Type B pancreatic cell (in vitro differentiated cells): ENCODE results near the gene HSD17B14. TPM values are rescaled to one million over a fixed set of nuclear protein-coding genes. Genes with fewer than 3 reads are reported as not detected.

ENCODE experiments used
- DNase-seq: peaks from one replicate; pipeline ENCODE4 v3.0.0; 2021; ENCODE audit warnings: mixed read lengths; ENCODE audit not compliant: unreplicated experiment; ENCODE audit errors: extremely low spot score
- H3K27ac Mint-ChIP-seq: 2 replicates; pipeline ENCODE4 v1.8.0; 2021; ENCODE audit warnings: mild to moderate bottlenecking, mixed read lengths
- H3K27me3 Mint-ChIP-seq: 2 replicates; pipeline ENCODE4 v1.8.0; 2021; ENCODE audit warnings: mixed read lengths
- H3K36me3 Mint-ChIP-seq: 2 replicates; pipeline ENCODE4 v1.8.0; 2021; ENCODE audit warnings: mixed read lengths
- H3K4me1 Mint-ChIP-seq: one replicate; pipeline ENCODE4 v1.8.0; 2021; ENCODE audit warnings: mixed read lengths; ENCODE audit not compliant: unreplicated experiment
- H3K4me3 Mint-ChIP-seq: 2 replicates; pipeline ENCODE4 v1.8.0; 2021; ENCODE audit warnings: mild to moderate bottlenecking, mixed read lengths
- H3K9me3 Mint-ChIP-seq: 2 replicates; pipeline ENCODE4 v1.8.0; 2021; ENCODE audit warnings: mixed read lengths
- CTCF ChIP-seq: fragments of 200-600 bp; sonication (generic); conservative IDR thresholded peaks from 2 replicates; pipeline ENCODE4 v1.5.0; 2021; ENCODE audit warnings: antibody characterized with exemption, mild to moderate bottlenecking
- total RNA-seq: library from RNA; stranded (reverse); gene quantifications from 2 replicates; pipeline ENCODE4 v1.2.1, GENCODE V29; 2021; ENCODE audit warnings: low replicate concordance

Gene HSD17B14
- total RNA-seq, 1 donor from 2014 or later, result 12.9 TPM

- Mint-ChIP-seq H3K27ac (peak overlapping the region; percentile 95), H3K9me3 (no peaks in the 10 kb centered on the region), H3K27me3 (no peaks in the 10 kb centered on the region), H3K4me1 (peaks cover 32% of the 10 kb centered on the region), H3K36me3 (peaks cover 3% of the 10 kb centered on the region), H3K4me3 (peak overlapping the region; percentile 89)
- TF ChIP-seq CTCF, result peak; percentile 31
- DNase-seq, result no peak
These were observed 23.0 kb downstream of the HSD17B14 start for GRCh38 chr19:48813123-48813913.

- Mint-ChIP-seq H3K27ac (peak overlapping the region; percentile 95), H3K27me3 (no peaks in the 10 kb centered on the region), H3K36me3 (peaks cover 3% of the 10 kb centered on the region), H3K9me3 (no peaks in the 10 kb centered on the region), H3K4me3 (peak overlapping the region; percentile 89), H3K4me1 (peaks cover 35% of the 10 kb centered on the region)
- TF ChIP-seq CTCF, result peak; percentile 14
- peak; percentile 85 for DNase-seq
These were observed 24.0 kb downstream of the HSD17B14 start for GRCh38 chr19:48812094-48812929.

GRCh38 chr19:48810151-48810550 is 26.1 kb downstream of the HSD17B14 start:
- DNase-seq, result no peak
- Mint-ChIP-seq H3K27ac (peak overlapping the region; percentile 84), H3K36me3 (peaks cover 4% of the 10 kb centered on the region), H3K4me3 (peak overlapping the region; percentile 85), H3K9me3 (no peaks in the 10 kb centered on the region), H3K4me1 (peaks cover 36% of the 10 kb centered on the region), H3K27me3 (no peaks in the 10 kb centered on the region)
- TF ChIP-seq CTCF, result no peak

- Mint-ChIP-seq H3K4me1 (peaks cover 34% of the 10 kb centered on the region), H3K27ac (peak overlapping the region; percentile 85), H3K36me3 (peaks cover 4% of the 10 kb centered on the region), H3K27me3 (no peaks in the 10 kb centered on the region), H3K4me3 (peak overlapping the region; percentile 64), H3K9me3 (no peaks in the 10 kb centered on the region)
- TF ChIP-seq CTCF, result no peak
- DNase-seq, result no peak
These were observed 28.5 kb downstream of the HSD17B14 start for GRCh38 chr19:48807590-48808308.

GRCh38 chr19:48806818-48807589 is 29.3 kb downstream of the HSD17B14 start:
- Mint-ChIP-seq H3K36me3 (peaks cover 4% of the 10 kb centered on the region), H3K4me3 (peak overlapping the region; percentile 80), H3K27ac (peak overlapping the region; percentile 85), H3K9me3 (no peaks in the 10 kb centered on the region), H3K27me3 (no peaks in the 10 kb centered on the region), H3K4me1 (peaks cover 30% of the 10 kb centered on the region)
- DNase-seq, result no peak
- no peak for TF ChIP-seq CTCF
